OCI-LY3 (cell line): Measurements from ENCODE around the gene GYPE.
"Not testable (repeated sequence)": the region's sequence is repeated elsewhere in the genome, so short reads cannot be mapped to it uniquely, and the experiment has no call there.

ENCODE experiments used
- EZH2phosphoT487 ChIP-seq: fragments of 200-600 bp; shearing (Covaris generic); IDR thresholded peaks from 2 replicates; pipeline ENCODE4 v1.6.1; 2018; ENCODE audit warnings: antibody characterized with exemption, mixed run types, low read depth
- TF ChIP-seq, protein P1 (sequence below): fragments of 200-600, 300-600 bp; sonication (generic); IDR thresholded peaks from 2 replicates; pipeline ENCODE4 v1.5.1; 2014; ENCODE audit warnings: antibody characterized with exemption, low read length, low read depth

DNA sequence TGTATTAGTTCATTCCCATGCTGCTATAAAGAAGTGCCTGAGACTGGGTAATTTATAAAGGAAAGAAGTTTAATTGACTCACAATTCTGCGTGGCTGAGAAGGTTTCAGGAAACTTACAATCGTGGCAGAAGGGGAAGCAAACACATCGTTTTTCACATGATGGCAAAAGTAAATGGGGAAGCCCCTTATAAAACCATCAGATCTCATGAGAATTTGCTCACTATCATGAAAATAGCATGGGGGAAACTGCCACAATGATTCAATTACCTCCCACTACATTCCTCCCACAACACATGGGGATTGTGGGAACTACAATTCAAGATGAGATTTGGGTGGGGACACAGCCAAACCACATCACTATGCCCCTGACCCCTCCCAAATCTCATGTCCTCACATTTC, 35.4 kb downstream of the GYPE start:
- TF ChIP-seq, protein P1, sequence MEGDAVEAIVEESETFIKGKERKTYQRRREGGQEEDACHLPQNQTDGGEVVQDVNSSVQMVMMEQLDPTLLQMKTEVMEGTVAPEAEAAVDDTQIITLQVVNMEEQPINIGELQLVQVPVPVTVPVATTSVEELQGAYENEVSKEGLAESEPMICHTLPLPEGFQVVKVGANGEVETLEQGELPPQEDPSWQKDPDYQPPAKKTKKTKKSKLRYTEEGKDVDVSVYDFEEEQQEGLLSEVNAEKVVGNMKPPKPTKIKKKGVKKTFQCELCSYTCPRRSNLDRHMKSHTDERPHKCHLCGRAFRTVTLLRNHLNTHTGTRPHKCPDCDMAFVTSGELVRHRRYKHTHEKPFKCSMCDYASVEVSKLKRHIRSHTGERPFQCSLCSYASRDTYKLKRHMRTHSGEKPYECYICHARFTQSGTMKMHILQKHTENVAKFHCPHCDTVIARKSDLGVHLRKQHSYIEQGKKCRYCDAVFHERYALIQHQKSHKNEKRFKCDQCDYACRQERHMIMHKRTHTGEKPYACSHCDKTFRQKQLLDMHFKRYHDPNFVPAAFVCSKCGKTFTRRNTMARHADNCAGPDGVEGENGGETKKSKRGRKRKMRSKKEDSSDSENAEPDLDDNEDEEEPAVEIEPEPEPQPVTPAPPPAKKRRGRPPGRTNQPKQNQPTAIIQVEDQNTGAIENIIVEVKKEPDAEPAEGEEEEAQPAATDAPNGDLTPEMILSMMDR: not testable (repeated sequence)
- not testable (repeated sequence) for TF ChIP-seq EZH2phosphoT487
